ENCODE data around the gene HCRTR2. TPM values are rescaled to one million over a fixed set of nuclear protein-coding genes. Genes with fewer than 3 reads are reported as not detected.

HCRTR2 gene
- total and polyA plus RNA-seq, 2 of the 8 experiments (the other 6 are each of a cell fraction or from before 2014, with no cell fraction given): 0.19 to 0.23 TPM

GRCh38 chr6:55142610-55143009 is 31.7 kb upstream of the HCRTR2 start:
- no peak overlapping the region for H3K4me3 ChIP-seq (ENCODE audit: extremely low read depth in 1 of 4, insufficient read depth in 2 of 4, low read depth in 3 of 4, low read length in 4 of 4)
- no peak overlapping the region for H2AFZ ChIP-seq (ENCODE audit: low read length)
- H3K18ac ChIP-seq (ENCODE audit: extremely low read depth, low read length): no peak overlapping the region
- no peak for DNase-seq (ENCODE audit: low read depth in 1 of 2, low spot score in 2 of 2)
- H2BK20ac ChIP-seq (ENCODE audit: low read length): no peak overlapping the region
- H4K91ac ChIP-seq (replicated peaks; ENCODE audit: insufficient read length, low read length): no peak overlapping the region
- H2BK15ac ChIP-seq (ENCODE audit: low read length): no peak overlapping the region
- TF ChIP-seq CEBPB (IDR thresholded peaks at IDR 0.05; ENCODE audit: low read depth, low read length): no peak
- no peak for TF ChIP-seq CTCF (IDR thresholded peaks at IDR 0.05; ENCODE audit: control extremely low read depth in 1 of 3, insufficient read depth in 1 of 3, low read depth in 1 of 3, low read length in 3 of 3)
- TF ChIP-seq FOSL1 (IDR thresholded peaks at IDR 0.05; ENCODE audit: insufficient read depth, low read depth, low read length): no peak
- no peak for TF ChIP-seq POLR2A (IDR thresholded peaks at IDR 0.05; ENCODE audit: control extremely low read depth in 1 of 2, low read depth in 2 of 2, low read length in 2 of 2)
- H4K20me1 ChIP-seq (replicated peaks in 1 of 2; ENCODE audit: control insufficient read depth in 1 of 2, insufficient read depth in 2 of 2, low read length in 2 of 2): no peaks in the 10 kb centered on the region
- H3K23me2 ChIP-seq (ENCODE audit: low read depth, low read length): no peaks in the 10 kb centered on the region
- no peak overlapping the region for H3K4ac ChIP-seq (replicated peaks; ENCODE audit: insufficient read length, low read depth, low read length)
- H2BK5ac ChIP-seq (ENCODE audit: low read depth, low read length): no peak overlapping the region
- H3K79me1 ChIP-seq (ENCODE audit: low read depth, low read length): no peaks in the 10 kb centered on the region
- H2BK12ac ChIP-seq (ENCODE audit: low read depth, low read length): no peak overlapping the region
- peaks cover 0 to 2% (median 0%) of the 10 kb centered on the region in 4 experiments; a peak in 1 of 7 replicates for H3K4me1 ChIP-seq (replicated peaks in 1 of 4; ENCODE audit: control insufficient read depth in 3 of 4, insufficient read depth in 4 of 4, low read length in 3 of 4)
- H3K27me3 ChIP-seq (replicated peaks in 1 of 4; ENCODE audit: control insufficient read depth in 3 of 4, extremely low read depth in 1 of 4, insufficient read depth in 3 of 4, low read length in 3 of 4): no peaks in the 10 kb centered on the region
- H2AK5ac ChIP-seq (ENCODE audit: low read depth, low read length): no peak overlapping the region
- H4K8ac ChIP-seq (ENCODE audit: extremely low read depth, insufficient read depth, low read length): no peak overlapping the region
- no peak overlapping the region for H2BK120ac ChIP-seq (replicated peaks; ENCODE audit: low read depth, low read length)
- 93% methylated on average over 2 of the region's 2 CpGs; no CpG with 5 or more reads in 1 of the 2 experiments for WGBS, 2 experiments (ENCODE audit: extremely low coverage in 1 of 2, insufficient coverage in 1 of 2, insufficient read length in 1 of 2, insufficient replicate concordance in 2 of 2, low coverage in 1 of 2, low lambda C conversion rate in 2 of 2, missing lambda C conversion rate in 1 of 2)
- no peaks in the 10 kb centered on the region for H3K36me3 ChIP-seq (ENCODE audit: control insufficient read depth in 2 of 4, insufficient read depth in 4 of 4, low read length in 3 of 4)
- H4K5ac ChIP-seq (ENCODE audit: insufficient read length, low read depth, low read length): no peak overlapping the region
- H3K27ac ChIP-seq (ENCODE audit: low read depth, low read length): no peak overlapping the region
- no peak overlapping the region for H3K14ac ChIP-seq (ENCODE audit: insufficient read length)
- no peak overlapping the region for H3K23ac ChIP-seq (ENCODE audit: insufficient read length)
- no peak overlapping the region for H3K9ac ChIP-seq (replicated peaks in 1 of 4; ENCODE audit: extremely low read depth in 1 of 4, low read depth in 3 of 4, low read length in 3 of 4)
- no peaks in the 10 kb centered on the region for H3K79me2 ChIP-seq (ENCODE audit: control insufficient read depth in 1 of 2, insufficient read depth in 2 of 2, low read length in 2 of 2)
- H3K56ac ChIP-seq (replicated peaks; ENCODE audit: insufficient read length, low read depth, low read length): no peak overlapping the region
- no peak for FAIRE-seq
- ChIA-PET POLR2A (ENCODE audit: partially characterized antibody) (no interaction called here), CTCF (ENCODE audit: partially characterized antibody) (interaction anchor here (1.2 kb wide), 1 partner anchor 16 kb away, joined by 4 read pairs; no protein-coding TSS in a partner anchor)
- no peak overlapping the region for H3K4me2 ChIP-seq (ENCODE audit: insufficient read depth in 1 of 2, low read depth in 2 of 2, low read length in 2 of 2)
- no peaks in the 10 kb centered on the region for H3K9me3 ChIP-seq (ENCODE audit: insufficient read depth in 2 of 2, low read depth in 1 of 2, low read length in 1 of 2)

Measured in H1 (cell line).